Activated CD4-positive, alpha-beta T cell treated with anti-CD3 and anti-CD28 coated beads, Interleukin-2, Interleukin-6, amounts not matched to agents 100 ng/mL and 50 ng/mL, durations not matched to agents 16 hours and 8 hours (primary cell): ENCODE data around the gene BMX.

Experiments
- DNase-seq: peaks from one replicate; pipeline ENCODE4 v3.0.0-alpha.2; 2020

BMX gene

DNA sequence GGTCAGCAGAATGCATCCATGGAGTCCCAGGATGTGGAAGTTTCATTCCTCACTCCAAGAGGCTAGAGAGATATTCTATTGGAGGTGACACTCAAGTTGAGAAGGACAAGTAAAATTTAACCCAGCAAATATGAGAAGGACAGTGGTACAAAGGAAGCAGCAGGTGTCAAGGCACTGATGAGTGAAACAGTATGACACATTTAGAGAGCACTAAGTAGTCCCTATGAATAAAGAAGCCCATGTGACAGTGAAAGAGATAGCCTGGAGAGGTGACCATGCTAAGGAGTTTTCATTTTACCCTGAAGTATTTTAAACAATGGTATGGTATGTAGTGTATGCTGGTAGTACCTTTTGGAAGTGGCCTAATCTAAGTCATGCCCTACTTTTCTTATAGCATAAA lies 9.2 kb downstream of the BMX start:
- DNase-seq = no peak

DNA sequence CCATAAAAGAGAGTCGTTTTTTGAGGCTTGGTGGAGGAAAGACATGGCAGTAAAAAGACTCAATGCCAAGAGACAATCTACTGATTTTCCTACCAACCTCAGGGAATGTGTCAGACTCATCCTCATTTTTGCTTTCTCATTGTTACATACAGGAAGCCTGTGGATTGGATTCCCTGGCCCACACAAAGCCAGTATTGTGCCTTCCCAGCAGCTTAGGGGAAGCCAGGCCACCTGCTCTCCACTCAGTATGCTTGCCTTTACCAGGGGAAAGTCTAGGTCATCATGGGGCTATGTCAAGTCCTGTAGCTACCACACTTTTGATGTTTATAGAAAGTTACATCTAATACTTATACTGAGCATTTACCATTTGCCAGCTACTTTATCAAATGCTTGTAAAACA lies 11.0 kb downstream of the BMX start:
- DNase-seq = no peak

DNA sequence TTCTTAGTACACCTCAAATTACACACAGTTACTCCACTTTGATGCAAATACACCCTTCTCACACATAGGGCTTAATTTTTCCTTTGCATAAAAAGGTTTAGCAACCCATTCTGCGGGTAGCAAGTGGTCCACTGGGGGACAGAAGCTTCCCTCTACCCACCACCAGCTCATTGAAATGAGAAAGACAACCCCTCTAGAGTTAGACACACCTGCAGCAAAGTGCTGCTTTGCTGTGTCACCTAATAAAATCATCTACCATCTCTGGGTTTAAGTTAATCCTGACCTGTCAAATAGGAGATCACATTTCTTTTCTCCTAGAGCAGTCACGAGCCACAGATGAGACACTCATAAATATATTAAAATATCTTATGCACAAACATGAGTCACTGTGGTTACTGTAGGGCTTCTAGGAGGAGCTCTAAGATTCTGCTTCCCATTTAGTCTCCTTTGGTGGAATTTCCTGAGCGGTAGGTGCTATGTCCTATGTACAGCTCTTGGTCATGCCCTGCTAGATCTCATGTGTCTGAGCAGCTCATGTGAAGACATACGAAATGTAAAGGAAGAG lies 11.9 kb downstream of the BMX start:
- no peak for DNase-seq

- DNase-seq = no peak
Measured at GRCh38 chrX:15514279-15514678, 13.7 kb downstream of the BMX start.

DNA sequence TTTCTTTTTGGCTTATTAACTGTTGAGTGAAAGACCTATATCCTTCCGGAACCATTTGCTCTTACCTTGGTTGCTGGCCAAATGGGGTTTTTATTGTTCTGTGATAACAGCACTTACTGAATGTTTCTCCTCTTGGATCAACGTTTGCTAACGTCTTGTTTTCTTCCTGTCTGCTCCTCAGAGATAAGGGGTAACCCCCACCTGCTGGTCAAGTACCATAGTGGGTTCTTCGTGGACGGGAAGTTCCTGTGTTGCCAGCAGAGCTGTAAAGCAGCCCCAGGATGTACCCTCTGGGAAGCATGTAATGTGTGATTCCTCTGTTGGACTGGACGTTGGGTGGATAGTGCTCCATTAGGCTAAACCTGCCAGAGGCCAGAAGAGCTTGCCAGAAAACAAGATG lies 15.3 kb downstream of the BMX start:
- DNase-seq = no peak

- no peak for DNase-seq
Measured at GRCh38 chrX:15522464-15522863, 21.9 kb downstream of the BMX start.

DNA sequence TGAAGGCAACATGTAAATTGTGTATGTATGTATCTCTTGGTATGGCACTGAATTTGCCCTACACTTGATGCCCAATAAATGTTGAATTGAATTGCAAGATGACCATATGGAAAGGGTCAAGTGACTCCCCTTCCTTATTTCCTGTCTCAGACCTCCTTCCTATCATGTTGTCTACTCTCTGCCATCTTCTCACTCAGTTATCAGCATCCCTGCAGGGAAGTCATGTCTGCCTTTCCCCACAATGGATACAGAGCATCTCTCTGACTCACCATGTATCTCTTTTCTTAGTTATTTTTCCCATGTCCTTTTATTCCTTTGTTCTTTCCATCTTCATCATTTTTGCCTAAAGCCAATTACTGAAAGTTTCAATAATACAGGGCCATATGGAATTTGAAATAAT lies 22.5 kb downstream of the BMX start:
- DNase-seq = no peak

GRCh38 chrX:15524417-15524816 lies 23.8 kb downstream of the BMX start:
- no peak for DNase-seq

GRCh38 chrX:15525664-15526416 lies 25.2 kb downstream of the BMX start:
- no peak for DNase-seq

GRCh38 chrX:15529165-15529564 lies 28.6 kb downstream of the BMX start:
- DNase-seq = no peak

DNA sequence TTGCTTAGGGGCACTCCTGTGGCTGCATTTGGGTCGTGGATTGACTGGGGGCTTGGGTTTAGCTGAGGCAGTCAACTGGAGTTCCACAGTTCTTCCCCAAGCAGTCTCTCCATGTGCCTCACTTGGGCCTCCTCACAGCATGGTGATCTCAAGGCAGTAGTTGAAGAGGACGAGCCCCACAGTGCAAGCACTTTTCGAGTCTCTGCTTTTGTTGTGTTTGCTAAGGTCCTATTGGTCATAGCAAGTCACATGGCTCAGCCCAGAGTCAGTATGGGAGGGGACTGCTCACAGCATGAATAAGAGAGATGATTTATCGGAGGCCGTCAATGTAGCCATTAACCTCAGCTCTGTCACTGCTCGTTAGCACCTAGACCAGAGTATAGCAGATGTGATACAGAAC lies 29.7 kb downstream of the BMX start:
- no peak for DNase-seq

DNA sequence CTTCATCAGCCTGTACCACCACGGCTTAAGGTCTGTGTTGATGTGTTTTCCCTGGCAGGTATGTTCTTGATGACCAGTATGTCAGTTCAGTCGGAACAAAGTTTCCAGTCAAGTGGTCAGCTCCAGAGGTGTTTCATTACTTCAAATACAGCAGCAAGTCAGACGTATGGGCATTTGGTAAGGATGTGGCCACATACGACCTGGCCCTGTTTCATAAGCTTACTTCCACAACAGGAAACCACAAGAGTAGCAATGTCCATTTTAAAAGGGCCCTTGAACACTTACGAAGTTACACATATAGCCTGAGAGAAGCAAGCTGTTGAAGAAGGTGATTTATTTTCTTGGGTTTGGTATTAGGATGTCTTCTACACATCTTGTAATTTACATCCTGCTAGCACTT lies 46.1 kb downstream of the BMX start:
- DNase-seq = no peak

DNA sequence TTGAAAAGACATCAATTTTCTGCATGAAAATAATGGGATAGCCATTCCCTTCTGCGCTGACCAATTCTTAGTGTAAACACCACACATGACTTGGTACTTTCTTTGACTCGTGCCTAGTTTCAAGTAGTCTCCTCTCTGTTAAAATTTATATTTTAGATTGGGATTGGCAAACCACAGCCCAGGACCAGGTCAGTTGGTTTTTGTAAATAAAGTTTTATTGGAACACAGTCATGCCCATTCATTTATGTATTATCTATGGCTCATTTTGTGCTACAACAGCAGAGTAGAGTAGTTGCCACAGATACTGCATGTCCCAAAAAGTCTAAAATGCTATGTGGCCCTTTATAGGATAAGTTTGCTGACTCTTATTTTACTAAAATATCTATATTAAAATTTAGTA lies 46.7 kb downstream of the BMX start:
- DNase-seq = no peak

GRCh38 chrX:15549189-15550012 lies 48.8 kb downstream of the BMX start:
- no peak for DNase-seq

GRCh38 chrX:15559227-15559626 lies 58.6 kb downstream of the BMX start:
- DNase-seq = no peak

- no peak for DNase-seq
Measured at GRCh38 chrX:15560924-15561323, 60.3 kb downstream of the BMX start.

DNA sequence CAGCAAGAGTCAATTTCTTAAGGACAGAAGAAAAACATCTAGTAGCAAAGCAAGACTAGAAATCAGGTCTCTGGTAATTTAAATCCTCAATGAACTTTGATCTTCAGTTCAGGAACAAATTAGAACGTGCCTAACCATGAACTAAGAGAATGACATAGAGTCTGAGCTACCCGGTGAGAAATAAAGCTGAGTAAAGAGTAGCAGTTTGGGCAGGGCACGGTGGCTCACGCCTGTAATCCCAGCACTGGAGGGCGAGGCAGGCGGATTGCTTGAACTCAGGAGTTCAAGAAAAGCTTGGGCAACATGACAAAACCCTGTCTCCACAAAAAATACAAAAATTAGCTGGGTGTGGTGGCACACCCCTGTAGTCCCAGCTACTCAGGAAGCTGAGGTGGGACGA lies 62.4 kb downstream of the BMX start:
- no peak for DNase-seq

- peak; percentile 49 for DNase-seq
Measured at GRCh38 chrX:15564981-15565579, 64.5 kb downstream of the BMX start.

GRCh38 chrX:15566244-15566643 lies 65.6 kb downstream of the BMX start:
- no peak for DNase-seq

DNA sequence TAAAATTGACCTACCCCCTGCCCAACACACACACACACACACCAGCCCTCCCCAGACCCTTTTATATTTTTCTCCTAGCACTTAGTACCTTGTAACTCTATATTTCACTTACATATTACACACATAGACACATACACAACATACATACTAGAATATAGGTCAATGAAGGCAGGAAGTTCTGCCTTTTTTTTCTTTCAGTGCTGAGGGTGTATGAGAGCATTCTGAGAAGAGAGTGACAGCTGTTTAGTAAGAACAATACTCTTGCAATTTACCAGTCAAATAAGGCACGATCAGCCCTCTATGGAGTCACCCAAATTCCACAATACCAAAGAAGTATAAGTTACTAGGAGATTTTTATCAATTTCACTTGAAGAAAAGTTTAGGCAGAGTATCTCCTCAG lies 66.7 kb downstream of the BMX start:
- DNase-seq = no peak

GRCh38 chrX:15567886-15568616 lies 67.4 kb downstream of the BMX start:
- DNase-seq = no peak

DNA sequence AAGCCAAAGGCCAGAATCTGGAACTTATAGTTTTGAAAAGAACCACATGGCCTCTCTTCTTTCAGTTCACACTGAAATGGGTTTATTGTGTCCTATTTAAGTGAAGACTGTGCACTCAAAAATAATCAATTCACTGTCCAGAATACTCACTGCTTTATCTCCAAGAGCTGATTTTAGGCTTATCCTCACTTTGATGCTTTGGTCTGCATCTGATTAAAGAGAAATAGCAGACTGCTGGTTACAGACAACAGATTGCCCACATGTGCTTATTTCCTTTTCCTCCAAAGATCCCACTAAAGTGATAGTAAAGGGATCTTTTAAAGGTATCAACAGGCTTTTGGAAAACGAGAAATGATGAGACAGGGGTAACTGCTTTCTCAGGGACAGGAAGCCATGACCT lies 69.5 kb downstream of the BMX start:
- no peak for DNase-seq

- no peak for DNase-seq
Measured at GRCh38 chrX:15574017-15574416, 73.4 kb downstream of the BMX start.
